WI38 (cell line): ENCODE data around the gene MPP2.

Source experiments
- H3K4me3 ChIP-seq: 2 replicates; pipeline ENCODE4 v1.5.1; 2011; ENCODE audit warnings: low read depth, mild to moderate bottlenecking, control low read depth, low read length
- CTCF ChIP-seq: IDR thresholded peaks from 2 replicates; pipeline ENCODE4 v1.5.1; 2012; ENCODE audit warnings: low read depth, mild to moderate bottlenecking, control low read depth, low read length

MPP2 gene

GRCh38 chr17:43916385-43916784 is 9.0 kb upstream of the MPP2 start:
- H3K4me3 ChIP-seq = no peak overlapping the region
- TF ChIP-seq CTCF = no peak

- TF ChIP-seq CTCF = no peak
Observed at GRCh38 chr17:43915559-43915958, 8.2 kb upstream of the MPP2 start.

GRCh38 chr17:43914451-43914850 is 7.1 kb upstream of the MPP2 start:
- no peak overlapping the region for H3K4me3 ChIP-seq
- no peak for TF ChIP-seq CTCF

More at GRCh38 chr17:43915559-43915958, 8.2 kb upstream of the MPP2 start:
- no peak overlapping the region for H3K4me3 ChIP-seq

GRCh38 chr17:43913584-43913983 is 6.2 kb upstream of the MPP2 start:
- no peak for TF ChIP-seq CTCF
- H3K4me3 ChIP-seq = no peak overlapping the region

- TF ChIP-seq CTCF = no peak
- no peak overlapping the region for H3K4me3 ChIP-seq
Observed at GRCh38 chr17:43912635-43913304, 5.4 kb upstream of the MPP2 start.

- no peak for TF ChIP-seq CTCF
- no peak overlapping the region for H3K4me3 ChIP-seq
Observed at GRCh38 chr17:43911904-43912303, 4.6 kb upstream of the MPP2 start.

- no peak for TF ChIP-seq CTCF
- no peak overlapping the region for H3K4me3 ChIP-seq
Observed at GRCh38 chr17:43909537-43910231, 2.3 kb upstream of the MPP2 start.
